ENCODE data around the gene CALML6.

CALML6 gene

GRCh38 chr1:1914101-1914970 is 724 bp upstream of the CALML6 start:
- DNase-seq = no peak

- DNase-seq = no peak
Measured at GRCh38 chr1:1915911-1916840, 1.1 kb downstream of the CALML6 start.

- DNase-seq = no peak
Measured at GRCh38 chr1:1916851-1917251, 1.8 kb downstream of the CALML6 start.

GRCh38 chr1:1917304-1917976 is 2.4 kb downstream of the CALML6 start:
- no peak for DNase-seq

- no peak for DNase-seq
Measured at GRCh38 chr1:1917995-1918900, 3.2 kb downstream of the CALML6 start.

GRCh38 chr1:1918901-1919303 is 3.8 kb downstream of the CALML6 start, which contains the start of gene TMEM52:
TSS of gene TMEM52 (minus strand) at chr1:1919279. CDS start at chr1:1919265, 14 bp downstream.
- no peak for DNase-seq

GRCh38 chr1:1919304-1920056 is 4.4 kb downstream of the CALML6 start:
- no peak for DNase-seq

GRCh38 chr1:1920057-1920607 is 5.1 kb downstream of the CALML6 start:
- DNase-seq = no peak

- DNase-seq = no peak
Measured at GRCh38 chr1:1920608-1921458, 5.8 kb downstream of the CALML6 start.

GRCh38 chr1:1921459-1921862 is 6.4 kb downstream of the CALML6 start:
- DNase-seq = no peak

GRCh38 chr1:1921901-1922701 is 7.0 kb downstream of the CALML6 start:
- no peak for DNase-seq

- DNase-seq = no peak
Measured at GRCh38 chr1:1922702-1922955, 7.6 kb downstream of the CALML6 start.

- DNase-seq = no peak
Measured at GRCh38 chr1:1922956-1923833, 8.1 kb downstream of the CALML6 start.

- DNase-seq = no peak
Measured at GRCh38 chr1:1924386-1924785, 9.3 kb downstream of the CALML6 start.

- no peak for DNase-seq
Measured at GRCh38 chr1:1924849-1925248, 9.8 kb downstream of the CALML6 start.

GRCh38 chr1:1925437-1926345 is 10.6 kb downstream of the CALML6 start:
- DNase-seq = no peak

- no peak for DNase-seq
Measured at GRCh38 chr1:1926346-1926811, 11.3 kb downstream of the CALML6 start.
